SU-DHL-6 (cell line): ENCODE results near the gene C1orf141.
A peak's percentile ranks its signal among the peaks of the same experiment; 100 is the strongest.

Experiments
- H2AFZ ChIP-seq: fragments of 200-600 bp; sonication (generic); 2 replicates; pipeline ENCODE4 v1.6.1; 2014; ENCODE audit warnings: low read depth, mild to moderate bottlenecking, moderate library complexity, mixed read lengths, antibody characterized with exemption, low read length; ENCODE audit not compliant: severe bottlenecking
- H3F3A ChIP-seq: fragments of 200-600 bp; shearing (Covaris generic); 2 replicates; pipeline ENCODE4 v1.6.0; 2016; ENCODE audit warnings: antibody characterized with exemption, mild to moderate bottlenecking; ENCODE audit not compliant: insufficient read depth
- H3K27ac ChIP-seq: fragments of 200-600 bp; sonication (generic); 2 replicates; pipeline ENCODE4 v1.5.1; 2016; ENCODE audit warnings: low read depth, mild to moderate bottlenecking, low read length, moderate library complexity, mixed read lengths
- H3K27me3 ChIP-seq: fragments of 200-600 bp; sonication (generic), shearing (Covaris generic); 2 replicates; pipeline ENCODE4 v1.6.0; 2014; ENCODE audit warnings: mild to moderate bottlenecking, low read length
- H3K36me3 ChIP-seq: fragments of 200-600 bp; sonication (generic); 2 replicates; pipeline ENCODE4 v1.6.1; 2014; ENCODE audit warnings: mild to moderate bottlenecking, low read length, mixed read lengths
- H3K4me2 ChIP-seq: fragments of 300-600, 200-600 bp; shearing (Covaris generic), sonication (generic); 2 replicates; pipeline ENCODE4 v1.6.0; 2014; ENCODE audit warnings: low read length, low read depth, mild to moderate bottlenecking; ENCODE audit not compliant: poor library complexity, severe bottlenecking
- H3K4me3 ChIP-seq: fragments of 200-600 bp; sonication (generic); 2 replicates; pipeline ENCODE4 v1.5.1; 2014; ENCODE audit warnings: antibody characterized with exemption, low read length, mild to moderate bottlenecking, mixed read lengths; ENCODE audit not compliant: insufficient read depth, poor library complexity, severe bottlenecking
- H3K79me2 ChIP-seq: fragments of 200-600 bp; sonication (generic); 2 replicates; pipeline ENCODE4 v1.6.1; 2014; ENCODE audit warnings: mild to moderate bottlenecking, low read length, moderate library complexity; ENCODE audit not compliant: insufficient read depth
- H3K9ac ChIP-seq: fragments of 200-600 bp; sonication (generic); 2 replicates; pipeline ENCODE4 v1.7.0; 2014; ENCODE audit warnings: mild to moderate bottlenecking, low read length
- H3K9me2 ChIP-seq: fragments of 200-600 bp; sonication (generic); replicated peaks from 2 replicates; pipeline ENCODE4 v1.6.1; 2014; ENCODE audit warnings: low read length; ENCODE audit not compliant: insufficient read depth
- H3K9me3 ChIP-seq: fragments of 200-600 bp; sonication (generic); 2 replicates; pipeline ENCODE4 v1.6.1; 2014; ENCODE audit warnings: low read length, mixed read lengths; ENCODE audit not compliant: insufficient read depth
- H4K20me1 ChIP-seq: fragments of 200-600 bp; sonication (generic); 2 replicates; pipeline ENCODE4 v1.6.1; 2014; ENCODE audit warnings: low read depth, mild to moderate bottlenecking, antibody characterized with exemption, low read length, moderate library complexity, mixed read lengths
- CTCF ChIP-seq: fragments of 200-600 bp; sonication (generic); IDR thresholded peaks from one replicate; pipeline ENCODE4 v1.5.1; 2017; ENCODE audit warnings: antibody characterized with exemption, mild to moderate bottlenecking, low read length, moderate library complexity; ENCODE audit not compliant: insufficient read depth, poor library complexity, severe bottlenecking
- EZH2phosphoT487 ChIP-seq: fragments of 200-600 bp; sonication (generic), shearing (Covaris generic); conservative IDR thresholded peaks from 2 replicates; pipeline ENCODE4 v1.6.1; 2018; ENCODE audit warnings: mild to moderate bottlenecking, antibody characterized with exemption, low read length, moderate library complexity, mixed read lengths

C1orf141 gene

GRCh38 chr1:67158401-67158800, 23.6 kb upstream of the C1orf141 start:
- H3K4me2 ChIP-seq, result no peak overlapping the region
- H2AFZ ChIP-seq, result no peak overlapping the region
- no peaks in the 10 kb centered on the region for H3K9me2 ChIP-seq
- no peaks in the 10 kb centered on the region for H3K27me3 ChIP-seq
- no peaks in the 10 kb centered on the region for H3K36me3 ChIP-seq
- H3K27ac ChIP-seq, result no peak overlapping the region
- TF ChIP-seq EZH2phosphoT487 (no peak), CTCF (no peak)
- H3F3A ChIP-seq, result no peaks in the 10 kb centered on the region
- H3K4me3 ChIP-seq, result no peak overlapping the region
- no peaks in the 10 kb centered on the region for H3K9me3 ChIP-seq
- H4K20me1 ChIP-seq, result no peaks in the 10 kb centered on the region
- H3K9ac ChIP-seq, result no peak overlapping the region
- H3K79me2 ChIP-seq, result no peaks in the 10 kb centered on the region

GRCh38 chr1:67150931-67151330, 16.2 kb upstream of the C1orf141 start:
- H3K27me3 ChIP-seq, result no peaks in the 10 kb centered on the region
- no peaks in the 10 kb centered on the region for H3K79me2 ChIP-seq
- H3K4me2 ChIP-seq, result no peak overlapping the region
- no peak overlapping the region for H3K27ac ChIP-seq
- no peak overlapping the region for H2AFZ ChIP-seq
- no peak for TF ChIP-seq CTCF
- no peak for TF ChIP-seq EZH2phosphoT487
- H3K36me3 ChIP-seq, result no peaks in the 10 kb centered on the region
- H4K20me1 ChIP-seq, result no peaks in the 10 kb centered on the region
- H3K4me3 ChIP-seq, result no peak overlapping the region
- no peaks in the 10 kb centered on the region for H3K9me2 ChIP-seq
- no peaks in the 10 kb centered on the region for H3K9me3 ChIP-seq
- H3K9ac ChIP-seq, result no peak overlapping the region
- H3F3A ChIP-seq, result no peaks in the 10 kb centered on the region

GRCh38 chr1:67149179-67149770, 14.5 kb upstream of the C1orf141 start:
- H3K4me2 ChIP-seq, result peak overlapping the region; percentile 8
- TF ChIP-seq CTCF (peak; percentile 74), EZH2phosphoT487 (no peak)
- no peak overlapping the region for H3K27ac ChIP-seq

More at GRCh38 chr1:67149179-67149770, 14.5 kb upstream of the C1orf141 start:
- Histone ChIP-seq H3K9me2 (no peaks in the 10 kb centered on the region), H4K20me1 (no peaks in the 10 kb centered on the region), H3K9me3 (no peaks in the 10 kb centered on the region), H3F3A (no peaks in the 10 kb centered on the region), H2AFZ (peak overlapping the region; percentile 57), H3K36me3 (no peaks in the 10 kb centered on the region), H3K9ac (peak overlapping the region; percentile 17; the same call in 1 of the 2 replicates), H3K79me2 (no peaks in the 10 kb centered on the region), H3K27me3 (no peaks in the 10 kb centered on the region), H3K4me3 (no peak overlapping the region)
